ENCODE results near the gene TSC22D3.

The TSC22D3 gene

DNA sequence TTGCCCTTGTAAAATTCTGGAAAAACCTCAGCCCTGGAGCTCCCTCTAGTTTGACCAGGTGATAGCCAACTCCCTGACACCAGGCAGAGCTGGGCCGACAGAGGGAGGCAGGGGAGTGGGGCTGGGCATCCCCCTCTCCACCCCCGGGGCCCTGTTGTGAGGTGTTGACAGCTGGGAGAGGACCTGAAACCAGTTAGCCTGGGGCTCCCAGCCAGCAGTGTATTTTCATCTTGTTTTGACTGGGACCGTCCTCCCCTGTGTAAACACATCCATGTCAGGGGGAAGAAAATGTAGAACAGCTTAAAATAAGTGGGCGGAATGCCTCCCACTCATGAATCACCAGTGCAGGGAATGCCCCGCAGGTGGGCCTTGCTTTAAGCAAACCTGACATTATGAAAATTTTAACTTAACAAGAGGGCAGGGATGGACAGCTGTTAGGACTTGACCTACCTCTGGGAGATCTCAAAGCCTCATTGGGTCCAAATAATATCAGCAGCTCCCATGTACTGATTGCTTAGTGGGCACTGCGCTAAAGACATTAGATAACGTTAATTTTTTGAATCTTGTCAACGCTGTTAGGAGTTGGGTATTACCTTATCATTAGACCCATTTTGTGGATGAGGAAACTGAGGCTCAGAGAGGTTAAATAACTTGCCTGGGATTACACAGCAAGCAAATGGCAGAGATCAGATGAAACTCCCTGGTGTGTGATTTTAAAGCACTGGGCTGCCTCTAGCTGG lies 45.9 kb downstream of the TSC22D3 start:
- no peak for DNase-seq

DNA sequence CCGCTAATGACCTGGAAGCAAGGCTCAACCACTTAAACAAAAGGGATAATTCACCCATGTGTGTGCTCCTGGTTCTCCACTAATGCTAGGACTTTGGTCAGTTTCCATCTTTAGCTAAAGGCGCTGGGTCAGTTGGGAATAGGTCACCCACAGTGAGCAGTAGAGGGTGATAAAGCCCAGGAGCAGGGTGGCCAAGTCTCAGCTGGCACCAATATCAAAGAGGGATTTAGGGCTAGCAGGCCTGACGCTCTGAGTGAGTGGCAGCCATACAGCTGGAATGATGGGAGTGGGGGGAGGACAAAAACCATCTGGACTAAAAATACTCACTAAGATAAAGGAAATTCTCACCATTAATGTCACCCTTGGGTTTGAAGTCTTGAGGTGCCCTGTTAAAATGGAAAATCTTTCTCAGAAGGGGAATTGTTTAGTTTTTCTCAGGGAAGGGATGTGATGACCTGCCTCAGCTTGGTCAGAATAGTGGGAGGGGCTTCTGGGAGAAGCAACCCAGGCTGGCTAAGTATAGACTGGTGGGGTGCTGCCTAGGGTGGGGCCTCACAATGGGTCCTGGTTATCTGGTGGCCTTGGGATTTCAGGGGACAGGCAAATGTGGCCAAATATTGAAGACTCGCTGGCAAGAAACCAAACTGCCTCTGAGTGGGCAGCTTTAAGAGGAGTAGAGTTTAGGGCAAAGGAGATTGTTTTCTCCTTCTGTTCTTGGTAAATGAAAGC lies 47.1 kb downstream of the TSC22D3 start:
- DNase-seq, result no peak

- DNase-seq, result no peak
Observed at GRCh38 chrX:107726816-107727534, 48.6 kb downstream of the TSC22D3 start.

DNA sequence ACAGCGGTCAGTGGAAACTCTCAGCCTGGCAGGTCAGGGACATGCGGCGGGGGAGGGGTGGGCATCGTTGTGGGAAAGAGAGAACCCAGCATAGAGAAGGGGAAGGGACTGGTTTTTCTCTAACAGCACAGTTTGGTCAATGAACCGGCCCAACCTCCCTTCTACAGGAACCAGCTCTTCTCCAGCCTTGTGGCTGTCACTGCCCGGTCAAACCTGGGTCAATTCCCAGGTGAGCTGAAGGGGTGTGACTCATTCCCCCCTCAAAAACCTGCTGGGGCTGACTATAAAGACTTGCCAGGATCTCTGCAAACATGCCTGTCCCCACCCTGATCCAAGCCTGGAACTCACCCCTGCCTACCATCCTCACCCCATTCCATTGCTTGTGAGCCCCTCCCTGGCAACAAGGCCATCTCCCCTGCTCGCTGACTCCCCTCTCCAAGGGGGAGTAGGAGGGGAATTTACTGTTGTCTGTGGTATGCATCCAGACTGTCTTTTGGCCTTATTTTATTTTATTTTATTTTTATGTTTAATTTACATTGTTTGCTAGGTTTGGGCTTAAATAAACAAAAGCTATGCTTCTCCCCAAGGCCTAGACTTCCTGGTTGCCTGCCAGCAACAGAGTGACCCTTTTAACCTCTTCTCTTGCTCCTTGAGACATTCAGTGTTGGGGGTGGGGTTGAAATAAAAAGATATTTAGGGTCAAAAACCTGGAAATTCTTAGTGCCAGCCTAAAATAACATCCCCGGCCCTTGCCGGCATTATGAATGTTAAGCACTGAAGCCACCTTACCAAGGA lies 49.6 kb downstream of the TSC22D3 start:
- DNase-seq, result no peak

DNA sequence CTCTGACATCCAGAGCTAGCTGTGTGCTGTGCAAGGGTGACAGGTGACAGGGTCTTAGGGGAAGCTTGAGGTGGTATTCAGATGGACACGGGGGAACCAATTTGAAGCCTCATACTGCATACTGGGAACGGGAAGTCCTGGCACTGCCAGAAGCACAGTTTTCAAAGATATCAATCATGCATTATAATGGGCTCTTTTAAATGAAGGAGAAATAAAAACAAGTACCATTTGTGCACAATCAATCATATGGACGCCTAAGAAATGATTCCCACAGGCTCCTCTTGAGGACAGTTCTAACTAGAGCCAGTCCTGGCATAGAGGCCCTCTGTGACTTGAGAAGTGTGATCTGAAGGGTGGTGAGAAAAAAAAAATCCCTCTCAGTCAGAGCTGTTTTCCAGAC lies 50.9 kb downstream of the TSC22D3 start:
- DNase-seq, result no peak

- no peak for DNase-seq
Observed at GRCh38 chrX:107723511-107723910, 52.1 kb downstream of the TSC22D3 start.

GRCh38 chrX:107721966-107722707 lies 53.5 kb downstream of the TSC22D3 start:
- no peak for DNase-seq

DNA sequence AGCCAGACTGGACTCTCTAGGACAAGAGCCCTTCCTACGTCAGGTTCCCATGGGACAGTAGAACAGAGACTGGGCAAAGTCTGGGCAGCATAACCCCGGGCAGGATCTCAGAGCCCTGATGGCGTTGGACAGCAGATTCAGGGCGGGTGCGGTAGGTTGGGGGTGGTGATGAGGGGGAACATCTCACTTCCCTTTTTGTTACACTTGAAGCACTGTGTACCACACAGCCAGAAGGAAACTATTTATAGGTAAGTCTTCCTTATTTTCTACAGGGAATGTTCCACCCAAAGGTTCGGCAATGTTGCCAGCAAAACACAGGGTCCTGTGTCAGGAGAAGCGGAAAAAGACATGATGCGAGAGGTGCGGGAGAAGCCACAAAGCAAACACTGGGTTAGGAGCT lies 54.3 kb downstream of the TSC22D3 start:
- DNase-seq, result no peak

GRCh38 chrX:107718156-107718621 lies 57.4 kb downstream of the TSC22D3 start:
- no peak for DNase-seq

GRCh38 chrX:107716816-107717700 lies 58.5 kb downstream of the TSC22D3 start:
- DNase-seq, result peak; percentile 7

GRCh38 chrX:107716118-107716684 lies 59.4 kb downstream of the TSC22D3 start:
- no peak for DNase-seq

DNA sequence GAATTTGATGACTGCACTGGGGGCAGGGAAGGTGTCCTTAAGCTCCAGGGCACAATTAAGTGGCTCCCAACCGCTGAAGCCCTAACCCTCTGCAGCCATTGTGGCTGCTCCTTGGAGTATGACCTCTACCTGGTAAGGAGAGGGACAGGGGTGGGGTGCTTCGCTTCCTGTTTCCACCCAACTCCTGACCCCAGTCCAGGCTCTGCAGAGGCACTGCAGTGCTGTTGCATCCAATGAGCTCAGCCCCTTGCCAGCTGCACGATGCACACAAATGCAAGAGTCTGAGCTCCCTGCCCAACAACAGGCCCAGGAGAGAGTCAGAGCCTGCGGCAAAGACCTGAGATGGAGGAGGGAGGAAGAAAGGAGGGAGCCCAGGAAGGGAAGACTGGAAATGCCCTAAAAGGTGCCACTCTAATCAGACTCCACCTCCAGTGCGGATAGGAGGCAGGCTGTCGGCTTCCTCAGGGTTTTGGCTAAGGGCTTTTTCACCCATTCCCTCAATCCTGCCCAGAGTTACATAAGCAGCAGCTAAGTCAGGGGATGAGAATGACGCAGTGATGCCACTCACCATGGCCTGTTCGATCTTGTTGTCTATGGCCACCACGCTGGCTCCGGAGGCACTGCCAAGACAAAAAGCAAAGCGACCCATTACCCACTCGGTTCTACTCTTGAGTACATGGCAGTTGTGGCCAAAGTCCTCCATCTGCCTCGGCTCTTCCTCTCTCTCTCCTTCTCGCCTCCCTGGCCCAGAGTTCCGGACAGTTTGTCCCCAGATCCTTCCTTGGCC lies 60.1 kb downstream of the TSC22D3 start:
- DNase-seq, result no peak

DNA sequence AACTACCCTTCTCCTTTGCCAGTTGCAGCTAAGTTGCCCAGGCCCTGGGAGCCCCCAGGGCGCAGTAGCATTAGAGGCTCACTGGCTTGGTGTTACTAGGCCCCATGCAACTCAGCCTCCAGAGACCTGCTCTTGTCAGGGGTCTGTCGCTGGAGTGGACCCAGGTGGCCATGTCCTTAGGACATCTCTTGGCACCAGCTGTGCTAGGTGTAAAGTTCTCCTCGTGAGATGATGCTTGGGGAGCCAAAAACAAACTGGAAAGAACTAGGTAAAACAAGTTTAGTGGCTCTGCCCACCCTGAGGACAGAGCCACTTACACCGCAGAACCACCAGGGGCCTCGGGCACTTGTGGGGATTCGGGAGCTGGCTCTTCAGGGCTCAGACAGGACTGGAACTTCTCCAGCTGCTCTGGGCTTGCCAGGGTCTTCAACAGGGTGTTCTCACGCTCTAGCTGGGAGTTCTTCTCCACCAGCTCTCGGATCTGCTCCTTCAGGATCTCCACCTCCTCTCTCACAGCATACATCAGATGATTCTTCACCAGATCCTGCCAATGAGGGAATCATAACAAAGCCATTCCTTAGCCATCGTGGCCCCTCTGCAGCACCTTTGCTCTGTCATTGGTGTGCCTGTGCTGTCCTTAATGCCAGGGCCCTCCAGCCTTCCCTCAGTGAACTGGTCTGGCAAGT lies 61.2 kb downstream of the TSC22D3 start:
- DNase-seq, result no peak

DNA sequence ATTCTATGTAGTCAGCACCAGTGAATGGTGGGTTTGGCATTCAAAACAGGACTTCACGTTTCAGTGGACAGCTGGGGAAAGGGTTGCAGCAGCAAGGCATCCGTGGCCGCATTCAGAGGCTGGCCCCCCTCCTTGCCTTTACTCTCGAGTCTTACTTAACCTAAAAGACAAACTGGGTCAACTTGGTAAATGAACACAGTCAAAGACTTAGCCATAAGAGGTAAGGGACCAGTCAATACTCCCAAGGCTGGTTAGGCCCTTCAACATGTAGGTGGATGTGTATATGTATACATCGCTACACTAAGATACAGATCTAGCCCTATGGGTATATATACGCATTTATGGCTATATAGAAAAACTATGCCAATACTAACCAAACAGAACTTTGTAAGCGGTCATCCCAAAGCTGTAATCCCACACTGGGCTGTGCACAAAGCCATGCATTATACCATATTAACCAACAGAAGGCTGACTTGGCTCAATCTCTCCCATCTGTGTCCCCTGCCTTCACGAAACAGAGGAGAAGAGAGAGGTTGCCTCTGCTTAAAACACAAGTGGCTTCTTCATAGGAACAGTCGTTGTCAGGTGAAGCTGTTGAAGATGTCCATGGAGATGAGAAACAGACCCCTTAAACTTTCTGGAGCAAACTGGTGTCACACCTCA lies 61.9 kb downstream of the TSC22D3 start:
- DNase-seq, result no peak

- no peak for DNase-seq
Observed at GRCh38 chrX:107713203-107713542, 62.4 kb downstream of the TSC22D3 start.

- no peak for DNase-seq
Observed at GRCh38 chrX:107712231-107713202, 63.1 kb downstream of the TSC22D3 start.

GRCh38 chrX:107711521-107712181 lies 63.9 kb downstream of the TSC22D3 start:
- DNase-seq, result no peak

All from T1000 (cell line).